Esophagus squamous epithelium (tissue), 5 donors: ENCODE measurements around the gene HCFC1. TPM values are rescaled to one million over a fixed set of nuclear protein-coding genes. Genes with fewer than 3 reads are reported as not detected.

Source experiments
- DNase-seq: peaks from one replicate; lab custom pipeline; 2025; lab: John Stamatoyannopoulos, UW
- H3K27ac ChIP-seq, 4 donors: fragments of 200-600 bp; sonication (generic); one replicate each; pipeline ENCODE4 v1.5.1; 2016 to 2019; ENCODE audit warnings: mild to moderate bottlenecking in 1 of 4
- H3K27me3 ChIP-seq, 4 donors: fragments of 200-600 bp; sonication (generic); 1 replicate in 3 of 4; 2 replicates in 1 of 4; pipeline versions ENCODE4 v1.5.1 to v1.6.0; 2017 to 2021; ENCODE audit warnings: antibody characterized with exemption in 1 of 4
- H3K36me3 ChIP-seq, 3 donors: fragments of 200-600 bp; sonication (generic); one replicate each; pipeline ENCODE4 v1.5.1; 2016 to 2019
- H3K4me1 ChIP-seq, 3 donors: fragments of 200-600 bp; sonication (generic); one replicate each; pipeline ENCODE4 v1.5.1; 2017 to 2019
- H3K4me3 ChIP-seq, 4 donors: fragments of 200-600 bp; sonication (generic); 1 replicate in 3 of 4; 2 replicates in 1 of 4; pipeline ENCODE4 v1.5.1; 2016 to 2019; ENCODE audit warnings: mild to moderate bottlenecking in 2 of 4, moderate library complexity in 1 of 4
- H3K9me3 ChIP-seq, 3 donors: fragments of 200-600 bp; sonication (generic); one replicate each; pipeline ENCODE4 v1.5.1; 2016 to 2019
- POLR2A ChIP-seq, 4 donors: fragments of 450-650 bp; IDR thresholded peaks; one replicate each; pipeline ENCODE4 v1.6.1; 2017; ENCODE audit warnings: antibody characterized with exemption in 4 of 4, mild to moderate bottlenecking in 4 of 4, moderate library complexity in 3 of 4
- WGBS, 2 donors: methylation state at CpG; one replicate each; pipeline ENCODE4 v1.1.5; 2018; 5-methylcytosine and 5-hydroxymethylcytosine counted together
- intact Hi-C: fragments of 100-400 bp; cut with DNase I; formaldehyde crosslinking; loops from one replicate; pipeline ENCODE4 v1.15.0; 2022
- total RNA-seq, 4 donors: library from RNA; depleted of rRNA; stranded (reverse); fragments of >200 nt; gene quantifications; one replicate each; pipeline ENCODE4 v1.1.0, GENCODE V29; 2016
- TF ChIP-seq, protein P1 (sequence below), 6 experiments: fragments of 450-650 bp in 4 of 6; fragments of 200-600 bp in 2 of 6; sonication (generic) in 2 of 6; IDR thresholded peaks; one replicate each; pipeline ENCODE4 v1.5.1; 2016 to 2019; ENCODE audit warnings: antibody characterized with exemption in 6 of 6, mild to moderate bottlenecking in 4 of 6, moderate library complexity in 4 of 6
- donor health status: DM: yes; HTN: yes; CAD: no.

The HCFC1 gene
- total RNA-seq, 4 donors from 2014 or later = 22.2 to 54.0 (median 37.0) TPM

DNA sequence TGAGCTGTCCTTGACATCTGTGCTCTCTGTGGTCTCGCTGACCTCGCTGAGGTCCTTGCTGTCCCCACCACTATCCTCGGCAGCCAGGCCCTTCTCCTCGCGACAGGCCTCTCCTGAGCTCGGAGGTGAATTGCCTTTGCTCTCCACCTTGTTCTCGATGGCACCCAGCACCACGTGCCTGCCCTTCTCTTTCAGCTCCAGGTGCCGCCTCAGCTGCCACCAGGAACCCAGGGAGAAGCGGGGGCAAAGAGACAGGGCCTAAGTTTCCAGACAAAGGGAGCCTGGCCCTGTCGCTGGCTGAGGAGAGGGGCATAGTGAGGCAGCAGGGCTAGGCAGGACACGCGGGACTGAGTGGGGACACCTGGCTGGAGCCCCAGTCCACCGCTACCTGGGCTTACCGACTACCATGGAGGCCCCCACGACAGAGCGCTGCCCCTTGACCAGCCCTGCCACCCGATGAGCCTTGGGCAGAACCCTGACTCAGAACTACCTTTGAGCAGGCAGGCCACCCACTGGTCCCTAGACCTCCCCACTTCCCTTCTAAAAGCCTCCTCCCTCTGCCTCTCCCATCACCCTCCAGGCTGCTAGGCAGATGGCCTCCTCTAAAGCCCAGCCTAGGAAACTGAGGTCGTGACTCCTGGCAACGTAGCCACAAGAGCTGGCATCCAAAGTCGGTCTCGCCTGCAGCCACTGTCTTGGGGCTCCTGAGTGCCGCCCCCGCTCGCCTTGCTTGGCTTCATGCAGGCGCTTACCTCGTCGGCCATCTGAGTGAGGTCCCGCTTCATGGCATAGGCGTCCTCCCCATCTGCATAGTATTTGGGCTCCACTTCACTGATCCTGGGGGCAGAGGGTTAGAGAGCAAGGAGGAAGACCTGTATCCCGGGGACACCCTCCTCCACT, 41.4 kb downstream of the HCFC1 start:
- Histone ChIP-seq H3K4me1 (peaks cover 19 to 61% (median 30%) of the 10 kb centered on the region in 3 donors), H3K4me3 (no peak overlapping the region), H3K36me3 (peaks cover 0 to 37% (median 0%) of the 10 kb centered on the region in 3 donors), H3K9me3 (no peaks in the 10 kb centered on the region), H3K27me3 (no peaks in the 10 kb centered on the region), H3K27ac (peak overlapping the region in 3 of 4 donors; percentile 73 to 98 (median 97))
- no peak for TF ChIP-seq POLR2A (IDR thresholded peaks at IDR 0.05)
- TF ChIP-seq, protein P1, sequence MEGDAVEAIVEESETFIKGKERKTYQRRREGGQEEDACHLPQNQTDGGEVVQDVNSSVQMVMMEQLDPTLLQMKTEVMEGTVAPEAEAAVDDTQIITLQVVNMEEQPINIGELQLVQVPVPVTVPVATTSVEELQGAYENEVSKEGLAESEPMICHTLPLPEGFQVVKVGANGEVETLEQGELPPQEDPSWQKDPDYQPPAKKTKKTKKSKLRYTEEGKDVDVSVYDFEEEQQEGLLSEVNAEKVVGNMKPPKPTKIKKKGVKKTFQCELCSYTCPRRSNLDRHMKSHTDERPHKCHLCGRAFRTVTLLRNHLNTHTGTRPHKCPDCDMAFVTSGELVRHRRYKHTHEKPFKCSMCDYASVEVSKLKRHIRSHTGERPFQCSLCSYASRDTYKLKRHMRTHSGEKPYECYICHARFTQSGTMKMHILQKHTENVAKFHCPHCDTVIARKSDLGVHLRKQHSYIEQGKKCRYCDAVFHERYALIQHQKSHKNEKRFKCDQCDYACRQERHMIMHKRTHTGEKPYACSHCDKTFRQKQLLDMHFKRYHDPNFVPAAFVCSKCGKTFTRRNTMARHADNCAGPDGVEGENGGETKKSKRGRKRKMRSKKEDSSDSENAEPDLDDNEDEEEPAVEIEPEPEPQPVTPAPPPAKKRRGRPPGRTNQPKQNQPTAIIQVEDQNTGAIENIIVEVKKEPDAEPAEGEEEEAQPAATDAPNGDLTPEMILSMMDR (IDR thresholded peaks at IDR 0.05) = no peak
- intact Hi-C loops = no loop called here
- DNase-seq = no peak
- 74 to 80% methylated on average over 2 to 18 of the region's 31 CpGs for WGBS, 2 donors

DNA sequence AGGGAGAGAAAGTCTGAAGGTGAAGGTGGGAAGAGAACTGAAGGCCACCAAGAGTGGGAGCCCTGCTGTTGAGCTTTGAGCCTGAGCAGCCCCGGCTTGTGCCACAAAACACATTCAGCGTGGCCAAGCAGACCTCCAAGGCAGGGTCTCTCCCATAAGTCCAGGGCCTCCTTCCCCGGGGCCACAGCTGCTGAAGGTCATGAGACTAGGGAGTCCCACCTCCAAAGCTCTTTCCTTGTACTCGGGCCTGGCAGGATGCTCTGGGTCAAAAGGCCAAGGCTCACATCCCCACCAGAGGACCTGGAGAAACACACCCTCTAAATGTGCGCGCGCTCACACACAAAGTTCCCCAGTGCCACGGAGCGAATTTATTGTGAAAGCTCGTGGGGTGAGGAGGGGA, 42.0 kb downstream of the HCFC1 start:
- no peaks in the 10 kb centered on the region for H3K9me3 ChIP-seq
- peaks cover 19 to 59% (median 30%) of the 10 kb centered on the region in 3 donors for H3K4me1 ChIP-seq
- peaks cover 0 to 37% (median 0%) of the 10 kb centered on the region in 3 donors for H3K36me3 ChIP-seq
- peak overlapping the region in 3 of 4 donors; percentile 73 to 98 (median 97) for H3K27ac ChIP-seq
- no peak for DNase-seq
- 84% methylated on average over 9 of the region's 10 CpGs; no CpG with 5 or more reads in 1 of the 2 donors for WGBS, 2 donors
- H3K4me3 ChIP-seq = no peak overlapping the region
- TF ChIP-seq, protein P1 (IDR thresholded peaks at IDR 0.05) = no peak
- no peak for TF ChIP-seq POLR2A (IDR thresholded peaks at IDR 0.05)
- no peaks in the 10 kb centered on the region for H3K27me3 ChIP-seq
- intact Hi-C loops = no loop called here

DNA sequence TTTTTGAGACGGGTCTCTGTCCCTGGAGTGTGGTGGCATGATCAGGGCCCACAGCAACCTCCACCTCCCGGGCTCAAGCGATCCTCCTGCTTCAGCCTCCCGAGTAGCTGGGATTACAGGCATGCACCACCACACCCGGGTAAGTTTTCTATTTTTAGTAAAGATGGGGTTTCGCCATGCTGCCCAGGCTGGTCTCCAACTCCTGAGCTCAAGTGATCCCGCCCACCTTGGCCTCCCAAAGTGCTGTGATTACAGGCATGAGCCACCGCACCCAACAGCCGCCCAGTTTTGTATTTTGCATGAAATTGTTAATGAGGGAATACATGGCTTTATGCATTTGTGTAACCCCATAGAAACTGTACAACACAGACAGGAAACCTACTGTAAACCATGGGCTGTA, 42.8 kb downstream of the HCFC1 start:
- WGBS, 2 donors = 0 to 57% methylated on average over 1 to 9 of the region's 9 CpGs
- Histone ChIP-seq H3K4me3 (peak overlapping the region in 3 of 4 donors; percentile 9 to 58 (median 41)), H3K27ac (peak overlapping the region; percentile 73 to 98 (median 96)), H3K27me3 (no peaks in the 10 kb centered on the region), H3K9me3 (no peaks in the 10 kb centered on the region), H3K4me1 (peaks cover 19 to 58% (median 25%) of the 10 kb centered on the region in 3 donors), H3K36me3 (peaks cover 0 to 37% (median 0%) of the 10 kb centered on the region in 3 donors)
- intact Hi-C loops = no loop called here
- no peak for DNase-seq
- TF ChIP-seq, protein P1 (IDR thresholded peaks at IDR 0.05) = no peak
- no peak for TF ChIP-seq POLR2A (IDR thresholded peaks at IDR 0.05)

DNA sequence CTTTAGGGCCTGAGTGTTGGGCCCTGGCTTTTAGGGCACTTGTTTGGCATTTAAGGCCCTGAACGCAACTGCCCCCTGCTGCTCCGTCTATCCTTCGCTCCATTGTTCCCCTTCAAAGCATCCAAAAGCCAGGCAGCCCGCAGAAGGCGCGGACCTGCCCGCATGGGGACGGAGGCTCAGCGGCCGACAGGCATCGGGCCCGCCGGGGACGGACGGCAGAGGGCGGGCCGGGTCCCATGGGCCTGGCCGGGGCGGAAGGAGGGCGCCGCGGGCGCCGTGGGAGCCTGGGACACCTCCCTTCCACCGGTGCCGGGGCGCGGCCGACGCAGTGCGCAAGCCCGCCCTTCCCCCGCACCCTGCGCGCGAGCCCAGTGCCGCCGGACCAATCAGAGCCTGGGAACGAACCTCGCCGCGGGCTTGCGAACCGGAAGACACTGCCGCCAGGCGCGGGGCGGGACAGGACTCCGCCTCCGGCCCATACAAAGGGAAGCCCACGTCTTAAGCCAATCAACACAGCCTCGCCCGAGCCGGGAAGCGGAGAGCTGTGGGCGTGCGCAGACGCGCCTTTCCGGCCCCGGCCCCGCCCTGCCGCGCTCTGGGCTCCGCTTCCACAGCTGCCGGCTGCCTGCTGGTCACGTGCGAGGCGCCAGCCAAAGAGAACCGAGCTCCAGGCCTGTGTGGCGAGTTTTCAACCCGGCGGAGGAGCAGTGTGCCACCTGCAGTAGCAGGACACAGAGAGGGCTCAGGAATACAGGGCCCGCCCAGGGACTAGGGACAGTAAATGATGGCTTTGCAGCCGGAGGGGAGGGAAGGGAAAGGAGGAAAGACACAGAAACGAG, 43.5 kb downstream of the HCFC1 start:
- TF ChIP-seq POLR2A (IDR thresholded peaks at IDR 0.05) = peak in 3 of 4 donors; percentile 75 to 94 (median 78)
- TF ChIP-seq, protein P1 (IDR thresholded peaks at IDR 0.05) = peak in 3 of 6 experiments; percentile 17 to 34 (median 17)
- peaks cover 19 to 58% (median 22%) of the 10 kb centered on the region in 3 donors for H3K4me1 ChIP-seq
- H3K4me3 ChIP-seq = peak overlapping the region; percentile 46 to 78 (median 58)

More for the DNA sequence above, 43.5 kb downstream of the HCFC1 start:
- H3K27ac ChIP-seq = peak overlapping the region; percentile 95 to 98 (median 97)
- WGBS, 2 donors = 0 to 7% methylated on average over 3 to 8 of the region's 76 CpGs
- intact Hi-C loops = no loop called here
- peaks cover 0 to 37% (median 0%) of the 10 kb centered on the region in 3 donors for H3K36me3 ChIP-seq
- peak; percentile 74 for DNase-seq
- no peaks in the 10 kb centered on the region for H3K9me3 ChIP-seq
- H3K27me3 ChIP-seq = no peaks in the 10 kb centered on the region
